Stimulated activated CD4-positive, alpha-beta T cell treated with anti-CD3 and anti-CD28 coated beads, Interleukin-4, amount 100 ng/mL, for 24 hours (primary cell): ENCODE data around the gene STX1B.
"Not testable (repeated sequence)": the region's sequence is repeated elsewhere in the genome, so short reads cannot be mapped to it uniquely, and the experiment has no call there.

Source experiments
- DNase-seq: peaks from one replicate; pipeline ENCODE4 v3.0.0-alpha.2; 2020

Gene STX1B

DNA sequence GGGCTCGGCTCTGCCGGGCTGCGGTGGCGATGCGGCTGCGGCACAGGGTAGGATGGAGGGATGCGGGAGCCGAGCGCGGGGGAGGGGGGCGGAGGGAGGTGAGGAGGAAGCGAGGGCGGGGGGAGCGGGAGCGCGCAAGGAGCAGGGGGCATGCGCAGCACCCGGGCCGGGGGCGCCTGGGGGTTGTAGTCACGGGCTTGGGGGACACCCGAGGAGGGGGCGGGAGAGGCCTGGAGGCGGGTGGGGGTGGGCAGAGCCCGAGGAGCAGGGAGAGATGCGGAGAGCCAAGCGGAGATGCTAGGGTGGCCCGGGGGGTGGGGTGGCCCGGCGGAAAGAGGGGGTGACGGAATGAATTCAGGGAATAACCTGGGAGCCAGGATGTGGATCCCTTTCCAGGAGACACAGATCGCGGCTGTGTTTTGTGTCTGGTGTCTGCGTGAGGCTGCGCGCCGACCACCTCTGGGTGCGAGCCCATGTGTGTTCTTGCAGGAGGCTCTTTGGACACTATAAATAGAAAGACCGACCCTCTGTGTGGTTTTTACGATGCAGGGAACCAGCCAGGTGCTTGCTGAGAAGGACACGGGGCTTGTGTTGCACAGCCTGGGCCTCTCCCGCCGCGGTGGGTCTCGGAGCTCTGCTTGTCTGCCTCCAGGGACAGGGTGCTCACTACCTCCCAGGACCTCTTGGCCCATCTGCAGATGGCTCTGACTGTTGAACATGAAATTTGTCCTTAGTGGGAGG is at the start of gene STX1B:
Gene STX1B (minus strand): TSS at position 54 of the 741 bp plus-strand sequence. CDS start 242 bp downstream, outside the sequence.
- DNase-seq = peak; percentile 42

DNA sequence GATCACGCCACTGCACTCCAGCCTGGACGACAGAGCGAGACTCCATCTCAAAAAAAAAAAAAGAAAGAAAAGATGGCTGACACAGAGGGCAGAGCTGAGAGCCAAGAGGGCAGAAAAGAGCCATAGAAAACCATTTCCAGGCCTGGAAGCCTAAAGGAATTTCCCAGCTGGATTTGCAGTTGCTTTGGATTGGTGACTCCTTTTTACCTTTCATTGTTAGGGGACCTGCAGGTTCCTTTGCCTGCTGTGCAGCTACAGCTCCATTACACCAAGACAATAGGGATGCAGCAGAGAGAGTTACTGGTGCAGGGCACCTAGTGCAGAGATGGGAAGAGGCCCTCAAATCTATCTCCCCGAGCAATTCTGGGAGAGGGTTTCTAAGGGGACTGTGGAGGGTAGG is 45.2 kb upstream of the STX1B start:
- no peak for DNase-seq

DNA sequence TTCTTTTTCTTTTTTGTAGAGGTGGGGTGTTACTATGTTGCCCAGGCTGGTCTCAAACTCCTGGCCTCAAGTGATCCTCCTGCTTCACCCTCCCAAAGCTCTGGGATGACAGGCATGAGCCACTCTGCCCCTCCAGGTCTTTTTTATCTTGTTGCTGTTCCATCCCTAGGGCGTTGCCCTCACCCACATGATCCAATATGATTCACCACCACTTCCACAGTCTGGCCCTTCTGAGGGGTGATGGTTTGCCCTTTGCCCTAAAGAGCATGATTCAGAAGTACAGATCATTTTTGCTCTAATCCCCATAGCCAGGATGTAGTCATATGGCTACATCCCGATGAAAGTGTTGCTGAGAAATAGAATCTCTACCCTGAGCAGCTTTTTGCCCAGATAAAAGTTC is 41.7 kb upstream of the STX1B start:
- no peak for DNase-seq

DNA sequence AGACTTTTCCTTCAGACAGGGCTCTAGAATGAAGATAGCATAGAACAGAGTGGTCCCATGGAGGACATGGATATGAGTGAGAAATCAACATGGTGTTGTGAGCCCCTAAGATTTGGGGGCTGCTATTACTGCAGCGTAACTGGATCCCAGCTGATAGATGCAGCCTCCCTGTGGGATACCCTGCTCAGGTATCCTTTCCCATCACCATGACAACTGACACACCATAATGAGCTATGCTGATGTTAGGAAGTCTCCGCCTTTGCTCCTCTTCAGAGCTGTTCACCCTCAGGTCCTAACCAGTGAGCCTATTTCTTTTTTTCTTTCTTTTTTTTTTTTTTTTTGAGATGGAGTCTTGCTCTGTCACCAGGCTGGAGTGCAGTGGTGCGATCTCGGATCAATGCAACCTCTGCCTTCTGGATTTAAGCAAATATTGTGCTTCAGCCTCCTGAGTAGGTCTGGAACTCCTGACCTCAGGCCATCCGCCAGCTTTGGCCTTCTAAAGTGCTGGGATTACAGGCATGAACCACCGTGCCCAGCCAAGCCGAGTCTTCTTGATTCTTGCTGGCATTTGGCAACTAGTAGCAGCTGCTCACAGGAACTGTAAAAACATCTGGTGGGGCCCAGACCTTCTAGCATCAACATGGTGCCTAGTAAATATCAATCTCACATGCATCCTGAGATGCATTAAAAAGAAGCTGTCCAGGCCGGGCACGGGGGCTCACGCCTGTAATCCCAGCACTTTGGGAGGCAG is 40.0 kb upstream of the STX1B start:
- no peak for DNase-seq

DNA sequence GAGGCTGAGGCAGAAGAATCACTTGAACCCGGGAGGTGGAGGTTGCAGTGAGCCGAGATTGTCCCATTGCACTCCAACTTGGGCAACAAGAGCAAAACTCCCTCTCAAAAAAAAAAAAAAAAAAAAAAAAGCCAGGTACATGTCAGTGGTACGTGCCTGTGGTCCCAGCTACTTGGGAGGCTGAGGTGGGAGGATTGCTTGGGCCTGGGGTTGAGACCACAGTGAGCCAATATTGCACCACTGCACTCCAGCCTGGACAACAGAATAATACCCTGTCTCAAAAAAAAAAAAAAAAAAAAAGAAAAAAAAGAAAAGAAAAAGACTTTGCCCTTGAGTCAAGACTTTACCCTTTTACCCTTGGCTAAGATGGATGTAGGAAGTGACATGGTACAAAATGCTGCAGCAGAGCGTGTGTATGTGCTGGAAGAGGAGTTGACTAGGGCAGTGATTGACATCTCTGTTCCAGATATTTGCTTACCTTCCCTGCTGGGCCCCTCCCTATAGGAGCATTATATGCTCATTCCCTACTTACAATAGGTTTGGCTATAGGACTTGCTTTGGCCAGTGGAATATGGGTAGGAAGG is 33.6 kb upstream of the STX1B start:
- DNase-seq = no peak

DNA sequence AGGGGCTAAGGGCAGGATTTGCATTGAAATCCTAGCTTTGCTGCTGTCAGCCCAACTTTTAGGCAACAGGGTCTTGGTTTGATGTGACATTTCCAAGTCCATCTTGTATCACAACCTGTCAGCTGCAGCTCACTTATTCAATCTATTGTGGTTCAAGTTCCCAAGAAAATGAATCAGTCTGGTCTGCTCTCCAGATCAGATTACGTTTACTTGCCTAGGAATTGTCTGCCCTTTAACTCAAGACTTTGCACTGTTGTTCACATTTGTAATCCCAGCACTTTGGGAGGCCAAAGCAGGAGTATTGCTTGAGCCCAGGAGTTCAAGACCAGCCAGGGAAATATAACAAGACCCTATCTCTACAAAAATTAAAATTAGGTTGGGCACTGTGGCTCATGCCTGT is 32.9 kb upstream of the STX1B start:
- no peak for DNase-seq

DNA sequence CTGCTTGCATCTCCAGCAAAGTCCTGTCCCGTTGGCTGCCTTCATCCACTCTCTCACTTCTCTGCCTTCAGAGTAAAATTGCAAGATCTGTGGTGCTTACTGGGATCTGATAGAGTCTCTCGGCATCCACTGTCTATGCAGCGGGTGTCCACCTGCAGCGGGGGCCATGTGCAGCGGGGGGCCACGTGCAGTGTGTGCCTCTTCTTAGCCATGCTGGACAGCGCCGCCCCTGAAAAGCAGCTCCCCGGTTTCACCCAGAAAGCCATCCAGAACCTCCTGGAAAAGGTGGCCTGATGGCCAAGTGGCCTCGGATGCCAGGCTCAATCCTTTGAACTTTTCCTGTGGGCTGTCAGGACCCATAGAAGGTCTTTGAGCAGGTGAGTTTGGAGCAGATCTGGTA is 32.4 kb upstream of the STX1B start:
- DNase-seq = no peak

DNA sequence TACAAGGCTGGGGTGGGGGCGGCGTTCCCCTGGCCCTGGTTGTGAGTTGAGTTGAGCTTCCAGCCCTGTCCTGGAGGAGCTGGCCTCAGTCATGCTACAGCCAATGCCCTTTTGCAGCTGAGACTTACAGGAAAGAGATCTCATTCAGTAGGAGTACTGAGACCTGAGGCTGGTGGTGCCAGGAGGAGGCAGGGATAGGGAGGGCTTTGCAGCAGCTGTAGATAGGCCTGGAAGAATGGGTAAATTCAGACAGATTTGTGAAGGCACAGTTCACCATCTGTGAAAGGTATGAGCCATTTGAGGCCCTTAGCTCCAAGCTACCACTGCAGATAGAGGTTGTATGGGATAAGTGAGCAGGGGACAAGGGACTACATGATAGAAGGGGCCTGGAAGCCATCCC is 28.6 kb upstream of the STX1B start:
- no peak for DNase-seq

DNA sequence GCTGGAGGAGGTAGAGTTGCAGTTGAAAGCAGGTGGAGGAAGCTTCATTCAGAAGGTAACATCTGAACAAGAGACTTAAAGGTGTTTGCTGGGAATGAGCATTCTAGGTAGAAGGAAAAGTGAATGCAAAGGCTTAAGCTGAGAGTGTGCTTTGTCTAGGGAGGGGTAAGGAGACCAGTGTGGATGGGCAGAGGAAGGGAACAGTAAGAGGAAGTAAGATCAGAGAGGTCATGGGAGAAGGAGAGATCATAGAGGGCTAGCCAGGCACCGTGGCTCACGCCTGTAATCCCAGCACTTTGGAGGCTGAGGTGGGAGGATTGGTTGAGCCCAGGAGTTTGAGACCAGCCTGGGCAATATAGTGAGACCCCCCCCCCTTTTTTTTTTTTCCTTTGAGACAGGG is 26.3 kb upstream of the STX1B start:
- no peak for DNase-seq

DNA sequence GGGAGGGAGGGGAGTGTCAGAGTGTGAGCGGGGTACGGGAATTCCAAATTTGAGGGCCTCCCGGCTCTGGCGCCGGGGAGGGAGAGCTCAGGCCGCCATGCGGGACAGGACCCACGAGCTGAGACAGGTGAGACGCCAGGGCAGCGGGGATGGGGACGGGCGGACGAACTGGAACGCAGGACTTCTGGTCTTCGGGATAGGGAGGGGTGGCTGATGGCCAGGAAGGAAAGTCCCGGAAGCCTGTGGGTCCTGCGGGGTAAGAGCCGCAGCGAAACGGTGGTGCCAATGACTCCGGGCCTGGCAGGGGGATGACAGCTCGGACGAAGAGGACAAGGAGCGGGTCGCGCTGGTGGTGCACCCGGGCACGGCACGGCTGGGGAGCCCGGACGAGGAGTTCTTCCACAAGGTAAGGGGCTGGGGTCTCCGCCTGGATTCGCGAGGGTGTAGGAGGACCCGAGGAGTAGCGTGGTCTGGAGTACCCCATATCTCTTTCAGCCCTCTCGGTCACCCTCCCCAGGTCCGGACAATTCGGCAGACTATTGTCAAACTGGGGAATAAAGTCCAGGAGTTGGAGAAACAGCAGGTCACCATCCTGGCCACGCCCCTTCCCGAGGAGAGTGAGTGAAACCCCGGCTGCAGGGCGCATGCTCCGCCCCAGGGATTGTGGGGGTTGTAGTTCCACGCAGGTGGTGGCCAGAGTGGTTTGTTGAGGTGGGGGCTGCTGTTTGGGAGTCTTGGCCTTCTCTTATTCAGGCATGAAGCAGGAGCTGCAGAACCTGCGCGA is 23.5 kb upstream of the STX1B start:
- peak; percentile 91 for DNase-seq

DNA sequence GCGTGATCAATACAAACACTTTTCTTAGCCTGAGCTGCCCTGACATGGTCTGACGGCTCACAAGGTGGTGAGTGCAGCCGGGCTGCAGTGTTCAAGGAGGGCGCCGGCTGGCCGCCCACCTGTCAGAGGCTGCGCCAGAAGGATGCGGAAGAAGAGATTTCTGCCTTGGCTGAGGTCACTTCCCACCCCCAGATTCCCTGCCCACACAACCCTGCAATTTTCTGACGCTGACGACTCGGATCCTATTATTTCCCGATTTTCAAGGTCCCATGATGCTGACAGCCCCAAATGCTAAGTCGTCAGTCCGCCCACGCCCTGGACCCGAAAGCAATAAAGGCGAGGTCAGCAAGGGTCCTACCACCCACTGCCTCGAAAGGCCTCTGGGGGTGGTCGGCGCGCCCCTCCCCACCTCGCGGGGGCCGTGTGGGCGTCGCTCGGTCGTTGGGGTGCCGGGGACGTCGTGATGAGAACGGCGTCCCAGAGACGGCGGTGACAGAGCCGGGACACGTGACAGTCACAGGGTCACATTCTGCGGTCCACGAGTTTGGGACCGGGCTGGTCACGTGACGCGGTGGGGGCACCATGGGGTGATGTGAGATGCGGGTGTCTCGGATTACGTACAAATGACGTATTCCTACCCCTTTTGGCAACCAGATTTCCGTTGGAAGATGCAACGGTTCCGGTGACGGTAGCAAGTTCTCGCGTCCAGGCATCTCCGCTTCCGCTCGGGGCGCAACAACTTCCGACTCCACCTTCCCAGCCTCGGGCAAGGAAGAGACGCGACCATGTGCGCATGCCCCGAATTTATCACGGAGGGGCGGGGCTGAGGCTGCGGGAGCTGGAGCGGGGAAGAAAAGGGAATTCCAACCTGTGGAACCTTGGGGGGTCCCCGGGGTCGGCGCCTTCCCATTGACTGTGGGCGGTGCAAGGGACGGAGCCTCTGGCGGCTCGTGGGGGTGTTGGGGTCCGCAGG is 22.6 kb upstream of the STX1B start, which contains the start of gene STX4:
Gene STX4 (plus strand): TSS at position 823 of the 973 bp plus-strand sequence. CDS start 248 bp downstream, outside the sequence.
- peak; percentile 98 for DNase-seq

DNA sequence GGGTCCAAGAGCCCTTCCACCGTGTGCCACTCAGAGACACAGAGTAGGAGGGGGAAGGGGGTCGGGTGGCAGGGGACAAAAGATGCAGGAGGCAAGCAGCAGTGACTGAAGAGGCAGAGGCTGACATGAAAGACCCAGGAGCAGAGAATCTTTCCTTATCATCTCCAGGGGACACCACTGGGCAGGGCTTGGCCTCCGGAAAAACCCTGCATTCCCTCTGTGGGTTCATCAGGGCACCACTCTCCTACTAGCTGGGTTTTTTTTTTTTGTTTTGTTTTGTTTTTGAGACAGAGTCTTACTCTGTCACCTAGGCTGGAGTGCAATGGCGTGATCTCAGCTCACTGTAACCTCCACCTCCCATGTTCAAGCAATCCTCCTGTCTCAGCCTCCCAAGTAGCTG is 20.8 kb upstream of the STX1B start:
- no peak for DNase-seq

DNA sequence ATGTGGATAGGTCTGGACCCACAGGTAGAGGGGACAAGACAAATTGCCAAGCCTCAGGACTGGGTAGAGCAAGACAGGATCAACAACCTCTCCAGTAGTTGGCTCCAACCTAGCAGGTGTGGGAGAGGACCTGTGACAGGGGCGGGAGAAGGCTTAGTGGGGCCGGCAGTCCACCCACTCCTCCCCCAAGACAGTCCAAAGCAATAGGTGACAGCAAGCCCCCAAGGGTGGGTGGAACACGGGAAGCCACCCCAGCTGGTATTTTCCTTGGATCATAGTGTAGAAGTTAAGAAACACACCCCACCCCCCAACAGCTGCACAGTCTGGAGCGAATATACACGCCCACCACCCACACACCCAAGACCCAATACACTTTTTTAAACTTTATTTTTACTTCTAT is 18.8 kb upstream of the STX1B start:
- no peak for DNase-seq

DNA sequence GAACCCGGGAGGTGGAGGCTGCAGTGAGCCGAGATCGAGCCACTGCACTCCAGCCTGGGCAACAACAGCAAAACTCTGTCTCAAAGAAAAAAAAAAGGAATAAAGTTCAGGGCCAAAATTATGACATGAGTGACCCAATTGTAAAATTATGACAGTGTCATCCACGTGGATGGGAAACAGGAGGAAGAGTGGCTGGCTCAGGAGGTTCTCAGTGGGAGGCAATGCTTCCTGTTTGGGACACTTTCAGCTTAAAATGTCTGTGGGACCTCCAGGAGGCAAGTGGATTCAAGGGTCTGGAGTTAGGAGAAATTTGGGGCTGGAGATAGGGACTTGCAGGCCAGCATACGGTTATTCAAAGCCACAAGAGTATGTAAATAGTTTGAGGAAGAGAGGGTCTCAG is 14.9 kb upstream of the STX1B start:
- no peak for DNase-seq

DNA sequence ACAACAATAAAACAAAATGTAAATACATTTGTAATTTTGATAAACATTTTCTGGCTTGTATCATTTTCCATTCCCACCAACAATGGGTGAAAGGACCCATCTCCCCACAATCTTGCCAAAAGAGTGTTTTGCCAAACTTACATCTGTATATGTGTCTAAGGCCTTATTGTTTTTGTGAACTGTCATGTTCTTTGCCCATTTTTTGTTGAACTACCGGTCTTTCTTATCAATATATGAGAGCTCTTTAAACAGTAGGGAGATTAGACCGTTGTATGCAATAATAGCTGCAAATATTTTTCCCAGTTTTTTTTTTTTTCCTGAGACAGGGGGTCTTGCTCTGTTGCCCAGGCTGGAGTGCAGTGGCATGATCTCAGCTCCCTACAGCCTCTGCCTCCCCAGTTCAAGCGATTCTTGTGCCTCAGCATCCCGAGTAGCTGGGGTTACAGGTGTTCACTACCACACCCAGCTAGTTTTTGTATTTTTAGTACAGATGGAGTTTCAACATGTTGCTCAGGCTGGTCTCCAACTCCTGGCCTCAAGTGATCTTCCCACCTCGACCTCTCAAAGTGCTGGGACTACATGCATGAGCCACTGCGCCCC is 13.3 kb upstream of the STX1B start:
- DNase-seq = no peak

DNA sequence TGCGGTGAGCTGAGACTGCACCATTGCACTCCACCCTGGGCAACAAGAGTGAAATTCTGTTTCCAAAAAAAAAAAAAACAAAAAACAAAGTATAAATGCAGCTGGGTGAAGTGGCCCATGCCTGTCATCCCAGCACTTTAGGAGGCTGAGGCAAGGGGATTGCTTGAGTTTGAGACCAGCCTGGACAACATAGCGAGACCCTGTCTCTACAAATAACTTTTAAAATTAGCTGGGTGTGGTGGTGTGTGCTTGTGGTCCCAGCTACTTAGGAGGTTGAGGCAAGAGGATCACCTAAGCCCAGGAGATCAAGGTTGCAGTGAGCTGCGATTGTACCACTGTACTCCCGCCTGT is 12.8 kb upstream of the STX1B start:
- no peak for DNase-seq

DNA sequence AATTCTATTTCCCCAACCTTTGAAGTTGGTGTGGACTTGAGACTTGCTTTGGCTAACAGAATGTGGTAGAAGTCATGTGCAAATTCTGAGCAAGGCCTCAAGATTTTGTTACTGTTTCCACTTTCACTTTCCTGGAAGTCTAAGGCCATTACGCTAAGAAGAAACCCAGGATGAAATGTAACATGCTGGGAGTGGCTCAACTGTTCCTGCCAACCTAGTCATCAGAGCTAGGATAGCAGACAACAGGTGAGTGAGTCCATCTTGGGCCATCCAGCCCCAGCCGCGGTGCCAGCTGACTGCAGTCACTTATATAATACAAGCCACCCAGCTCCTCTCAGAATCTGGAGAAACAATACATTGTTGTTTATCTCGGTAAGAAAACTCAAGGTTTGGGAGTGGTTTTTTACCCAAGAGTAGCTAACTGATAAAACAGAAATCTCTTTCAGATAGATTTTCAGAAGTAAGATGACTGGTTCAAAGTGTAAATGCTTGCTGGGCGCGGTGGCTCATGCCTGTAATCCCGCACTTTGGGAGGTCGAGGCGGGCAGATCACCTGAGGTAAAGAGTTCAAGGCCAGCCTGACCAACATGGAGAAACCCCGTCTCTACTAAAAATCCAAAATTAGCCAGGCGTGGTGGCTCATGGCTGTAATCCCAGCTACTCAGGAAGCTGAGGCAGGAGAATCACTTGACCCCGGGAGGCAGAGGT is 12.3 kb upstream of the STX1B start:
- no peak for DNase-seq

DNA sequence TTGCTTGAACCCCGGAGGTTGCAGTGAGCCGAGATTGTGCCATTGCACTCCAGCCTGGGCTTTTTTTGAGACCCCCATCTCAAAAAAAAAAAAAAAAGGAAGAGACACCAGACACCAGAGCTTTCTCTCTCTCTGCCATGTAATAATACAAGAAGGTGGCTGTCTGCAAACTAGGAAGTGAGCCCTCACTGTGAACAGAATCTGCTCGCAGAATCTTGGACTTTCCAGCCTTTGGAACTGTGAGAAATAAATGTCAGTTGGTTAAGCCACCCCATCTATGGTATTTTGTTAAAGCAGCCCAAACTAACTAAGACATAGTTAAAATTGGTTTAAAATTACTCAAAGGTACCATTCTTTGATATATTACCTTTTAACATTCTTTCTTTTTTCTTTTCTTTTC is 10.1 kb upstream of the STX1B start:
- DNase-seq = no peak

DNA sequence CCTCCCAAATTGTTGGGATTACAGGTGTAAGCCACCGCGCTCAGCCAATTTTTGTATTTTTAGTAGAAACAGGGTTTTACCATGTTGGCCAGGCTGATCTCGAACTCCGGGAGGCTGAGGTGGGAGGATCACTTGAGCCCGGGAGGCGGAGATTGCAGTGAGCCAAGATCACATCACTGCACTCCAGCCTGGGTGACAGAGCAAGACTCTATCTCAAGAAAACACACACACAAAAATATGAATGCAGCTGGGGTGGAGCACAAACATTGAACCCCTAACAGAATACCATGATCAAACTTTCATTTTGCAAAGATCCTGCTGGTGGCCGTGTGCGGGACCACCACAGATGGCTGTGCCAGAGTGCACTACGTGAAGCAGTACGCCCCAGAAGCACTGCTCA is 7.3 kb upstream of the STX1B start:
- not testable (repeated sequence) for DNase-seq

DNA sequence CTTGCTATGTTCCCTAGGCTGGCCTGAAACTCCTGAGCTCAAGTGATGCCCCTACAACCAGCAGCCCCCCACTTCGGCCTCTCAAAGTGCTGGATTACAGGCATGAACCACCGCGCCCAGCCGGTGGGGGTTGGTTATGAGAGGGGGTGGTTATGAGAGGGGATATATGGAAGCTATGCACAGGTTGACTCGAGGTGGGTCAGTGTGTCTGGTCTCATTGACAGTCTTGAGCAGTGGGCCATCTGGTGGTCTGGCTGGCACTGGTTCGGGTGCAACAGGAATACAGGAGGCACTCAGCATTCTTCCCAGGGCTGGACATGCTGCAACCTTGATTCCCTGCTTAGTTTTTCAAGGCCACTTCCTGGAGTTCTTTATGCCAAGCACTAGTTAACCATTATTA is 5.6 kb upstream of the STX1B start:
- DNase-seq = no peak

DNA sequence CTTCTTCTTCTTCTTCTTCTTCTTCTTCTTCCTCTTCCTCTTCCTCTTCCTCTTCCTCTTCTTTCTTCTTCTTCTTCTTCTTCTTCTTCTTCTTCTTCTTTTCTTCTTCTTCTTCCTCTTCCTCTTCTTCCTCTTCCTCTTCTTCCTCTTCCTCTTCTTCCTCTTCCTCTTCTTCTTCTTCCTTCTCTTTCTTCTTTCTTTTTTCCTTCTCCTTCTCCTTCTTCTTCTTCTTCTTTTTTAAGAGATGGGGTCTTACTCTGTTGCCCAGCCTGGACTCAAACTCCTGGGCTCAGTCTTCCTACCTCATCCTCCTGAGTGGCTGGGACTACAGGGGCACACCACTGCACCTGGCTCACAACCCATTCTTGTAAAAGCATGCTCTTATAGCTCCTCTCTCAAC is 2.9 kb upstream of the STX1B start:
- DNase-seq = not testable (repeated sequence)
